ENCODE measurements around the gene TMTC2.

TMTC2 gene

GRCh38 chr12:82937151-82937550, 250.4 kb downstream of the TMTC2 start:
- TF ChIP-seq, protein P1, sequence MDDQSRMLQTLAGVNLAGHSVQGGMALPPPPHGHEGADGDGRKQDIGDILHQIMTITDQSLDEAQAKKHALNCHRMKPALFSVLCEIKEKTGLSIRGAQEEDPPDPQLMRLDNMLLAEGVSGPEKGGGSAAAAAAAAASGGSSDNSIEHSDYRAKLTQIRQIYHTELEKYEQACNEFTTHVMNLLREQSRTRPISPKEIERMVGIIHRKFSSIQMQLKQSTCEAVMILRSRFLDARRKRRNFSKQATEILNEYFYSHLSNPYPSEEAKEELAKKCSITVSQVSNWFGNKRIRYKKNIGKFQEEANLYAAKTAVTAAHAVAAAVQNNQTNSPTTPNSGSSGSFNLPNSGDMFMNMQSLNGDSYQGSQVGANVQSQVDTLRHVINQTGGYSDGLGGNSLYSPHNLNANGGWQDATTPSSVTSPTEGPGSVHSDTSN (CRISPR knock-in tag; IDR thresholded peaks at IDR 0.05), result no peak
- TF ChIP-seq, protein P2, sequence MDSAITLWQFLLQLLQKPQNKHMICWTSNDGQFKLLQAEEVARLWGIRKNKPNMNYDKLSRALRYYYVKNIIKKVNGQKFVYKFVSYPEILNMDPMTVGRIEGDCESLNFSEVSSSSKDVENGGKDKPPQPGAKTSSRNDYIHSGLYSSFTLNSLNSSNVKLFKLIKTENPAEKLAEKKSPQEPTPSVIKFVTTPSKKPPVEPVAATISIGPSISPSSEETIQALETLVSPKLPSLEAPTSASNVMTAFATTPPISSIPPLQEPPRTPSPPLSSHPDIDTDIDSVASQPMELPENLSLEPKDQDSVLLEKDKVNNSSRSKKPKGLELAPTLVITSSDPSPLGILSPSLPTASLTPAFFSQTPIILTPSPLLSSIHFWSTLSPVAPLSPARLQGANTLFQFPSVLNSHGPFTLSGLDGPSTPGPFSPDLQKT (IDR thresholded peaks at IDR 0.05; ENCODE audit: borderline replicate concordance, low read depth, low read length), result no peak
- TF ChIP-seq ZNF391 (tag by site-specific recombination; IDR thresholded peaks at IDR 0.05; ENCODE audit: borderline replicate concordance, low read depth), result no peak
- no peak for TF ChIP-seq ZNF560 (tag by site-specific recombination; IDR thresholded peaks at IDR 0.05; ENCODE audit: borderline replicate concordance)
- no peak for TF ChIP-seq KLF10 (tag by site-specific recombination; IDR thresholded peaks at IDR 0.05)
- TF ChIP-seq, protein P3, sequence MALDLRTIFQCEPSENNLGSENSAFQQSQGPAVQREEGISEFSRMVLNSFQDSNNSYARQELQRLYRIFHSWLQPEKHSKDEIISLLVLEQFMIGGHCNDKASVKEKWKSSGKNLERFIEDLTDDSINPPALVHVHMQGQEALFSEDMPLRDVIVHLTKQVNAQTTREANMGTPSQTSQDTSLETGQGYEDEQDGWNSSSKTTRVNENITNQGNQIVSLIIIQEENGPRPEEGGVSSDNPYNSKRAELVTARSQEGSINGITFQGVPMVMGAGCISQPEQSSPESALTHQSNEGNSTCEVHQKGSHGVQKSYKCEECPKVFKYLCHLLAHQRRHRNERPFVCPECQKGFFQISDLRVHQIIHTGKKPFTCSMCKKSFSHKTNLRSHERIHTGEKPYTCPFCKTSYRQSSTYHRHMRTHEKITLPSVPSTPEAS (tag by site-specific recombination; IDR thresholded peaks at IDR 0.05), result no peak
- no peak for TF ChIP-seq ZNF416 (tag by site-specific recombination; IDR thresholded peaks at IDR 0.05)
- no peak for TF ChIP-seq PRDM4 (tag by site-specific recombination; IDR thresholded peaks at IDR 0.05)
- TF ChIP-seq ZNF544 (tag by site-specific recombination; IDR thresholded peaks at IDR 0.05), result no peak
- no peak for TF ChIP-seq ZNF654 (tag by site-specific recombination; IDR thresholded peaks at IDR 0.05; ENCODE audit: low read depth)
- Histone ChIP-seq H3K36me3 (ENCODE audit: control insufficient read depth in 2 of 2, insufficient read depth in 1 of 2, low read length in 2 of 2) (no peaks in the 10 kb centered on the region), H3K27ac (ENCODE audit: extremely low read depth, low read depth, low read length) (no peak overlapping the region), H3K4me1 (ENCODE audit: control insufficient read depth, insufficient read depth, low read length) (no peaks in the 10 kb centered on the region), H3K9me3 (ENCODE audit: control insufficient read depth, insufficient read depth, low read depth, low read length) (no peaks in the 10 kb centered on the region), H3K4me3 (ENCODE audit: low read depth, low read length) (no peak overlapping the region)
- POLR2A ChIA-PET, result no interaction called here
- CTCF ChIA-PET, result interaction anchor here (0.7 kb wide), 2 partner anchors 179 to 1726 kb away, joined by 3 to 5 read pairs; no protein-coding TSS in a partner anchor

GRCh38 chr12:82942521-82942920, 255.8 kb downstream of the TMTC2 start:
- TF ChIP-seq MZF1 (tag by site-specific recombination; IDR thresholded peaks at IDR 0.05; ENCODE audit: borderline replicate concordance) (no peak), ZNF19 (tag by site-specific recombination; IDR thresholded peaks at IDR 0.05; ENCODE audit: low read depth) (no peak), ZNF555 (tag by site-specific recombination; conservative IDR thresholded peaks at IDR 0.05) (no peak), ZNF776 (tag by site-specific recombination; IDR thresholded peaks at IDR 0.05; ENCODE audit: borderline replicate concordance) (no peak), ZNF221 (tag by site-specific recombination; IDR thresholded peaks at IDR 0.05; ENCODE audit: borderline replicate concordance) (no peak), ZNF548 (tag by site-specific recombination; IDR thresholded peaks at IDR 0.05) (no peak), PRDM4 (tag by site-specific recombination; IDR thresholded peaks at IDR 0.05) (no peak)
- TF ChIP-seq, protein P4, sequence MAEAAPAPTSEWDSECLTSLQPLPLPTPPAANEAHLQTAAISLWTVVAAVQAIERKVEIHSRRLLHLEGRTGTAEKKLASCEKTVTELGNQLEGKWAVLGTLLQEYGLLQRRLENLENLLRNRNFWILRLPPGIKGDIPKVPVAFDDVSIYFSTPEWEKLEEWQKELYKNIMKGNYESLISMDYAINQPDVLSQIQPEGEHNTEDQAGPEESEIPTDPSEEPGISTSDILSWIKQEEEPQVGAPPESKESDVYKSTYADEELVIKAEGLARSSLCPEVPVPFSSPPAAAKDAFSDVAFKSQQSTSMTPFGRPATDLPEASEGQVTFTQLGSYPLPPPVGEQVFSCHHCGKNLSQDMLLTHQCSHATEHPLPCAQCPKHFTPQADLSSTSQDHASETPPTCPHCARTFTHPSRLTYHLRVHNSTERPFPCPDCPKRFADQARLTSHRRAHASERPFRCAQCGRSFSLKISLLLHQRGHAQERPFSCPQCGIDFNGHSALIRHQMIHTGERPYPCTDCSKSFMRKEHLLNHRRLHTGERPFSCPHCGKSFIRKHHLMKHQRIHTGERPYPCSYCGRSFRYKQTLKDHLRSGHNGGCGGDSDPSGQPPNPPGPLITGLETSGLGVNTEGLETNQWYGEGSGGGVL (tag by site-specific recombination; IDR thresholded peaks at IDR 0.05), result no peak
- no peaks in the 10 kb centered on the region for H3K9me3 ChIP-seq (ENCODE audit: control insufficient read depth, insufficient read depth, low read depth, low read length)
- H3K4me1 ChIP-seq (ENCODE audit: control insufficient read depth, insufficient read depth, low read length), result peaks cover 10% of the 10 kb centered on the region; the same call in 1 of the 2 replicates
- no peak overlapping the region for H3K4me3 ChIP-seq (ENCODE audit: low read depth, low read length)
- no peaks in the 10 kb centered on the region for H3K36me3 ChIP-seq (ENCODE audit: control insufficient read depth in 2 of 2, insufficient read depth in 1 of 2, low read length in 2 of 2)
- H3K27ac ChIP-seq (ENCODE audit: extremely low read depth, low read depth, low read length), result no peak overlapping the region
- ChIA-PET CTCF (interaction anchor here (0.7 to 1.8 kb wide), 2 partner anchors 257 to 415 kb away, joined by 3 to 8 read pairs; no protein-coding TSS in a partner anchor), POLR2A (interaction anchor here (1.1 kb wide), 1 partner anchor 46 kb away, joined by 3 read pairs; no protein-coding TSS in a partner anchor)
